GM10248 (cell line): Measurements from ENCODE around the gene EHMT1.

Experiments
- CTCF ChIA-PET: fragments of 300-600 bp; sonication (Branson Sonifier 250); formaldehyde crosslinking; extraction: SDS; loops from one replicate; lab custom pipeline; 2021; ENCODE audit warnings: antibody characterized with exemption; lab: Yijun Ruan, JAX
- POLR2A ChIA-PET: fragments of 350-650 bp; sonication (Branson Sonifier 250); formaldehyde crosslinking; extraction: SDS; loops from one replicate; lab custom pipeline; 2020; ENCODE audit warnings: antibody characterized with exemption; lab: Yijun Ruan, JAX
- DNase-seq: peaks from one replicate; pipeline ENCODE4 v3.0.0; 2012; ENCODE audit errors: extremely low spot score
- TF ChIP-seq, protein P1 (sequence below): IDR thresholded peaks from 2 replicates; pipeline ENCODE4 v1.5.1; 2012; ENCODE audit warnings: mild to moderate bottlenecking, low read depth; ENCODE audit errors: extremely low read depth, missing control alignments, control extremely low read depth

EHMT1 gene

DNA sequence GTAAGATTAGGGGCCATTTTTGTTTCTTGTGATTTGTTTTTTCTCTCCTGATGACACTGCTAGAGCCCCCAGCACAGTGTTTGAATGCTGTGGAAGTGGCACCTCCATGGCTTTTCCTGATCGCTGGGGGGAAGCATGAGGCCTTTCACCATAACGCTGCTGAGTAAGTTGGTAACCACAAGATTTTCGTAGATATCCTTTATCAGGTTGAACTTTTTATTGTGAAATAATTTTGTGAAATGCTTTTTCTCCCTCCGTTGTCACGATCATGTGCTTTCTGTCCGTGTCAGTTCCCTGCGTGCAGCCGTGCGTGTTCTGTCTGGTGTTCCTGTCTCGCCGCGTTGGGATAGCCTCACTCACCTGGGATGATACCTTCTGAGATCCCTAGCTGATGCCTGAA lies 59.4 kb downstream of the EHMT1 start:
- TF ChIP-seq, protein P1, sequence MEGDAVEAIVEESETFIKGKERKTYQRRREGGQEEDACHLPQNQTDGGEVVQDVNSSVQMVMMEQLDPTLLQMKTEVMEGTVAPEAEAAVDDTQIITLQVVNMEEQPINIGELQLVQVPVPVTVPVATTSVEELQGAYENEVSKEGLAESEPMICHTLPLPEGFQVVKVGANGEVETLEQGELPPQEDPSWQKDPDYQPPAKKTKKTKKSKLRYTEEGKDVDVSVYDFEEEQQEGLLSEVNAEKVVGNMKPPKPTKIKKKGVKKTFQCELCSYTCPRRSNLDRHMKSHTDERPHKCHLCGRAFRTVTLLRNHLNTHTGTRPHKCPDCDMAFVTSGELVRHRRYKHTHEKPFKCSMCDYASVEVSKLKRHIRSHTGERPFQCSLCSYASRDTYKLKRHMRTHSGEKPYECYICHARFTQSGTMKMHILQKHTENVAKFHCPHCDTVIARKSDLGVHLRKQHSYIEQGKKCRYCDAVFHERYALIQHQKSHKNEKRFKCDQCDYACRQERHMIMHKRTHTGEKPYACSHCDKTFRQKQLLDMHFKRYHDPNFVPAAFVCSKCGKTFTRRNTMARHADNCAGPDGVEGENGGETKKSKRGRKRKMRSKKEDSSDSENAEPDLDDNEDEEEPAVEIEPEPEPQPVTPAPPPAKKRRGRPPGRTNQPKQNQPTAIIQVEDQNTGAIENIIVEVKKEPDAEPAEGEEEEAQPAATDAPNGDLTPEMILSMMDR, result no peak
- DNase-seq, result no peak
- POLR2A ChIA-PET, result no interaction called here
- CTCF ChIA-PET, result no interaction called here

DNA sequence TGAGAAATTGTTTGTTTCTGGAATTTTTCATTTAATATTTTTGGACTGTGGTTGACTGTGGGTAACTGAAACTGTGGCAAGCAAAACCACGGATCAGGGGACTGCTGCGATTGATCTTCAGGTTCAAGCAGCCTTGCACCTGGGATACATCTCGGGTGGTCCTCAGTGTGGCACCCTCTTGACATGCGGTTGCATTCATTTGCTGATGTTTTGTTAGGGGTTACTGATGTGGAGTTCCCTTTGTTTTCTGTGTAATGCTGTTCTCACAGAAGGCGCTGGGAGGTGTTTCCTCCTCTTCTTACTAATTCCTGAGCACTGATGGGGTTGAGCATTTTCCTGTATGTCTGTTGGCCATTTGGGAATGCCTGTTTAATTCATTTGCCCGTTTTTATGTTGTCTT lies 60.4 kb downstream of the EHMT1 start:
- POLR2A ChIA-PET, result no interaction called here
- CTCF ChIA-PET, result interaction anchor here (0.8 to 1.2 kb wide), 2 partner anchors 11 to 15 kb away, joined by 3 read pairs; no protein-coding TSS in a partner anchor
- TF ChIP-seq, protein P1, result no peak
- DNase-seq, result no peak

DNA sequence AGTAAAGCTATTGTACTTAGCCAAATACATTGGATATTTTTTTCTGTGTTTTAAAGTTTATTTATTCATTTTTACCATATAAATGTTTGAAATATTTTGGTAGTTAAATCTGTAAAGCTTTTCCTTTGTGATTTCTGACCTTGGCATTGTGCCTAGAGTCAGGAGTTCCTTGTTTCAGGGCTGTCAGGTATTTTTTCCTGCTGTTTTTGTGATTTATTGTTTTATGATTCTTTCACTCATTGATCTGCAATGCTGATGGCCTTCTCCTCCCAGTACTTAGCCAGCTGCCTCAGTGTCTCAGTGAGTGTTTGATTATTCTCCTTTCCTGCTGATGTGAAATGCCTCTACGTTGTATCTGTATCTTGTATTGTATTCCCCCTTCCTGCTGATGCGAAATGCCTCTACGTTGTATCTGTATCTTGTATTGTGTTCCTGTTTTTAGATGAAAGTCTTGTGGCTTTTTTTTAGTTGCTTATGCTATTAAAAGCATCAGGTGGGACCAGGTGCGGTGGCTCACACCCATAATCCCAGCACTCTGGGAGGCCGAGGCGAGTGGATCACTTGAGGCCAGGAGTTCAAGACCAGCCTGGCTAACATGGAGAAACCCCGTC lies 61.0 kb downstream of the EHMT1 start:
- no peak for DNase-seq
- ChIA-PET CTCF (interaction anchor here (0.8 to 1.2 kb wide), 2 partner anchors 10 to 15 kb away, joined by 3 read pairs; no protein-coding TSS in a partner anchor), POLR2A (no interaction called here)
- TF ChIP-seq, protein P1, result no peak

DNA sequence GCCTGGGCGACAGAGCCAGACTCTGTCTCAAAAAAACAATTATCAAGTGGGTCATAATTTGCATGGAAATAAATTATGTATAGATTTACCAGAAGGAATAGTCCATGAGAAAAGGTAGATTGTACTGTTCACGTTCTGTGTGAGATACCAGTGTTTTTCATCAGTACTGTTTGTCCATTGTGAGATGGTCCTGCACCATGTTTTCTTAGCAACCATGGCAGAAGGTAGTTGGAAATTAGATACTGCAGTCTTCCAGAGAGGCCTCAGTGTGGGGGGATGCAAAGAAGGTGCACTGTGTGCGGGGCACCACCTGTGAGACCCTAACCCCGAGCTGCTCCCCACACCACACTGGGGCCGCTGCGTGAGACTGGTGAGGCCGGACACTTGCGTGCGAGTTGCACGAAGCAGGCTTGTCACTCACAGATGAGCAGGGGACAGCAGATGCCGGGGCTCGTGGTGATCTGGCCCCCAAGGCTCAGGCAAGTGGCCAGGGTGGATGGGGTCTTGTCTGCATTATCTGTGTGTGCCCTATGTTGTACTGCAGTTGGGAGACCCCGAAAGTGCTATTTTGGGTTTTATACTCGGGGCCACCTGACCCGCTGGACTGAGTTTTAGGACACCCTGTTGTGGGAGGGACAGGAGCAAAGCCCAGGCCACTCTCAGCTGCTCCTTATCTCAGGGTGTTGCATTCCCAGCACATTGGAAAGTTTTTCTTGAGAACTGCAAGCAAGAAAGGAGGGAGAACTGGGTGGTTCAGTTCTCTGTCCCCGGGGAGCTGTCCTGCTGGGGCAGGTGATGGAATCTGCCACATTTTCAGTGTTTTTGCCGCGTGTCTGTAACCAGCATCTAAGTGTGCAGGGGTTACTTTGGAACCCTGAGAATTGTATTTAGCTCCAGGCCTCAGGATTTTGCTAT lies 61.9 kb downstream of the EHMT1 start:
- ChIA-PET CTCF (interaction anchor here (1.3 to 2.8 kb wide), 2 partner anchors 8 to 23 kb away, joined by 3 to 26 read pairs; no protein-coding TSS in a partner anchor), POLR2A (no interaction called here)
- no peak for DNase-seq
- TF ChIP-seq, protein P1, result no peak

DNA sequence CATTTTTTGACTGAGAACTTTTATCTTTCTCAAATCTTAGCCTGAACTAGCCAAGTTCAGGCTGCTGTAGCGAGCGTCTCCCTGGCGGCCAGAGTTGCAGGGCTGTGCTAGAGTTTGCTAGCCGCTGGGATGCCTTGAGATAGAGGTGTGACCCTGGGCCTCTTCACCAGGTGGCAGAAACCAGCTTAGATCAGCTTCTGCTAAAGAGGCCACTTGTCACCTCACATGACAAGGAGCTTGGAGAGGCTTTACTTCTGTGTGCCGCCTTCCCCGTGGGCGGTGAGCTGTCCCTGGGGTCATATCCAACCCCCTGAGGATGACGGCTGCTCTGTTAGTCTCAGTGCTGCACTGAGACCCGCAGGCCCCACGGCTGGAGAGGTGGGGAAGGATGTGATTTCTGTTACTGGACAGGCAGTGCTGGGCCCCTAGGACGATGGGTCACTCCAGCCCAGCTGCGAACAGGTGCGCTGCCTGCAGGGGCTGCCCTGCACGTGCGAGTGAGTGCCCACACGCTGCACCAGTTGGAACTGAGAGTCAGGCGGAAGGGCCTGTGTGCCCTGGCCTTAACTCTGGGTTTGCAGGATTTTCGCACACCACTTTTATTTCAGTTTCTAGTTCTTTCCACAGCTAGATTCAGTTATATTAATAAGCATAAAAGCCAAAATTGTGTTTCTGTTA lies 63.8 kb downstream of the EHMT1 start:
- CTCF ChIA-PET, result interaction anchor here (0.6 to 2.8 kb wide), 6 partner anchors 8 to 117 kb away, joined by 3 to 26 read pairs (median 4); no protein-coding TSS in a partner anchor
- POLR2A ChIA-PET, result no interaction called here
- TF ChIP-seq, protein P1, result peak; percentile 29
- DNase-seq, result no peak
